ENCODE measurements around the gene SYS1.

Gene SYS1

DNA sequence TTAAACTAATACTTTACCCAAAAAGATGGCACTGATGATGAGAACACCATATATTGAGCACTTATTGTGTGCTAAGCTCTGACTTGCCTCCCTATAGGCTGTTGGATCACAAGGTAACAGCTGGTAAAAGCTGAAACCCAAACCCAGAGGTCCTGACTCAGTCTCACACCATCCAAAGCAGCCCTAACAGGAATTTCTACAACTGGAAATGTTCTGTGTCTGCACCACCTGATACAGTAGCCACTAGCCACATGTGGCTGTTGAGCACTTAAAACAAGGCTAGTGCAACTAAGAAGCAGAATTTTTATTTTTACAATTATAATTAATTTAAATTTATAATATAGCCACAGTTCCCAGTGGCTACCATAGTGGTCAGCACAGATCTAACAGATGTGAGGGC is 39.2 kb upstream of the SYS1 start:
- H3F3A ChIP-seq (ENCODE audit: low read depth), result peaks cover 4% of the 10 kb centered on the region; the same call in 1 of the 2 replicates
- TF ChIP-seq, protein P1, sequence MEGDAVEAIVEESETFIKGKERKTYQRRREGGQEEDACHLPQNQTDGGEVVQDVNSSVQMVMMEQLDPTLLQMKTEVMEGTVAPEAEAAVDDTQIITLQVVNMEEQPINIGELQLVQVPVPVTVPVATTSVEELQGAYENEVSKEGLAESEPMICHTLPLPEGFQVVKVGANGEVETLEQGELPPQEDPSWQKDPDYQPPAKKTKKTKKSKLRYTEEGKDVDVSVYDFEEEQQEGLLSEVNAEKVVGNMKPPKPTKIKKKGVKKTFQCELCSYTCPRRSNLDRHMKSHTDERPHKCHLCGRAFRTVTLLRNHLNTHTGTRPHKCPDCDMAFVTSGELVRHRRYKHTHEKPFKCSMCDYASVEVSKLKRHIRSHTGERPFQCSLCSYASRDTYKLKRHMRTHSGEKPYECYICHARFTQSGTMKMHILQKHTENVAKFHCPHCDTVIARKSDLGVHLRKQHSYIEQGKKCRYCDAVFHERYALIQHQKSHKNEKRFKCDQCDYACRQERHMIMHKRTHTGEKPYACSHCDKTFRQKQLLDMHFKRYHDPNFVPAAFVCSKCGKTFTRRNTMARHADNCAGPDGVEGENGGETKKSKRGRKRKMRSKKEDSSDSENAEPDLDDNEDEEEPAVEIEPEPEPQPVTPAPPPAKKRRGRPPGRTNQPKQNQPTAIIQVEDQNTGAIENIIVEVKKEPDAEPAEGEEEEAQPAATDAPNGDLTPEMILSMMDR (conservative IDR thresholded peaks at IDR 0.05; ENCODE audit: low read length), result no peak
- TF ChIP-seq EZH2phosphoT487 (IDR thresholded peaks at IDR 0.05; ENCODE audit: borderline replicate concordance), result no peak
- no peaks in the 10 kb centered on the region for H4K20me1 ChIP-seq (ENCODE audit: insufficient read depth, low read length, poor library complexity, severe bottlenecking)
- H3K9me3 ChIP-seq (ENCODE audit: insufficient read depth, low read depth, low read length), result no peaks in the 10 kb centered on the region
- H3K36me3 ChIP-seq (ENCODE audit: insufficient read depth, low read length), result no peaks in the 10 kb centered on the region
- H3K9me2 ChIP-seq (replicated peaks; ENCODE audit: low read depth, low read length), result no peaks in the 10 kb centered on the region
- no peak overlapping the region for H3K4me3 ChIP-seq (ENCODE audit: low read length, poor library complexity, severe bottlenecking)
- no peak overlapping the region for H2AFZ ChIP-seq (ENCODE audit: low read length)
- peaks cover 26% of the 10 kb centered on the region for H3K4me1 ChIP-seq (ENCODE audit: insufficient read depth, low read length, poor library complexity, severe bottlenecking)
- no peak overlapping the region for H3K4me2 ChIP-seq (ENCODE audit: low read depth, low read length, poor library complexity, severe bottlenecking)
- no peaks in the 10 kb centered on the region for H3K79me2 ChIP-seq (ENCODE audit: insufficient read depth, low read length)
- H3K27me3 ChIP-seq (ENCODE audit: insufficient read depth, low read length, poor library complexity, severe bottlenecking), result no peaks in the 10 kb centered on the region
- no peak overlapping the region for H3K9ac ChIP-seq (ENCODE audit: low read depth, low read length, poor library complexity, severe bottlenecking)

DNA sequence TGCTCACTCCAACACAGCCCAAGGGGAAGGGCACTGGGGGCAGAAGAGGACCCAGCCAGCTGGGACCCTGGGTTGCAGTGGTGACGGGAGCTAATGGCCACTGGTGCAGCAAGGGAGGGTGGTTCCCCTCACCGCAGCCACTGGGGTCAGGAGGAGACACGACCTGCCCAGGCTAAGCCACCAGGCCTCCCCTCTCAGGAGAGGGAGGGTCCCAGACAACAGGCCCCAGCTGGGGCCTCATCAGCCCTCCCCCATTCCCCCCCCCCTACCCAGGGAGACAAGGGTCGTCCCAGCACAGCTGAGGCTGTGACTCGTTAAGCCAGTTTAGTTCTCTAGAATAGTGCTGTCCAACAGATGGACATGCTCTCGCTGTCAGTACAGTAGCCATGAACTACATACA is 37.6 kb upstream of the SYS1 start:
- Histone ChIP-seq H3K4me3 (ENCODE audit: low read length, poor library complexity, severe bottlenecking) (no peak overlapping the region), H3F3A (ENCODE audit: low read depth) (peaks cover 4% of the 10 kb centered on the region; the same call in 1 of the 2 replicates), H3K4me2 (ENCODE audit: low read depth, low read length, poor library complexity, severe bottlenecking) (no peak overlapping the region)

DNA sequence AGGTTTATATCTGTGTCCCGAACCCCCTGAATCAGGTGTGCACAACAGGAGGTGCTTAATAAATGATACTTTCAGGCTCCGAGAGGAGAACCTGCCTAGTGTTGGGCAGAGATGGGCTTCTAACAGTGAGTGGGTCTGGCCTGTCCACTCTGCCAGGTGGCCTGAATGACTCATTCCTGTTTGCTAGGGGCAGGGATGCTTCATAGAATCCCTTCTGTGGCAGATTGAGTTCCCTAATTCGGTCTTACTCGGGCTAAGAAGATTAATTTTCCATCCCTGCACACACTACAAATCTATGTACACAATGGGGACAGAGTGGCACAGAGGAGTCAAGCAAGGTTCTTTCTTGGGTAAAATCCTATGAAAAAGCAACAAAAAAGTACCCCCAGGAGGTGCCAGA is 34.5 kb upstream of the SYS1 start:
- Histone ChIP-seq H3K27me3 (ENCODE audit: insufficient read depth, low read length, poor library complexity, severe bottlenecking) (no peaks in the 10 kb centered on the region), H3K36me3 (ENCODE audit: insufficient read depth, low read length) (no peaks in the 10 kb centered on the region)
- TF ChIP-seq, protein P1 (conservative IDR thresholded peaks at IDR 0.05; ENCODE audit: low read length), result no peak
- no peak for TF ChIP-seq EZH2phosphoT487 (IDR thresholded peaks at IDR 0.05; ENCODE audit: borderline replicate concordance)

More for the DNA sequence above, 37.6 kb upstream of the SYS1 start:
- Histone ChIP-seq H3K9me3 (ENCODE audit: insufficient read depth, low read depth, low read length) (no peaks in the 10 kb centered on the region), H3K9ac (ENCODE audit: low read depth, low read length, poor library complexity, severe bottlenecking) (no peak overlapping the region), H3K79me2 (ENCODE audit: insufficient read depth, low read length) (no peaks in the 10 kb centered on the region), H3K27me3 (ENCODE audit: insufficient read depth, low read length, poor library complexity, severe bottlenecking) (no peaks in the 10 kb centered on the region), H3K36me3 (ENCODE audit: insufficient read depth, low read length) (no peaks in the 10 kb centered on the region), H3K4me1 (ENCODE audit: insufficient read depth, low read length, poor library complexity, severe bottlenecking) (peaks cover 17% of the 10 kb centered on the region), H4K20me1 (ENCODE audit: insufficient read depth, low read length, poor library complexity, severe bottlenecking) (no peaks in the 10 kb centered on the region), H2AFZ (ENCODE audit: low read length) (no peak overlapping the region), H3K9me2 (replicated peaks; ENCODE audit: low read depth, low read length) (no peaks in the 10 kb centered on the region)
- TF ChIP-seq, protein P1 (conservative IDR thresholded peaks at IDR 0.05; ENCODE audit: low read length), result no peak
- no peak for TF ChIP-seq EZH2phosphoT487 (IDR thresholded peaks at IDR 0.05; ENCODE audit: borderline replicate concordance)

More for the DNA sequence above, 34.5 kb upstream of the SYS1 start:
- H3K4me1 ChIP-seq (ENCODE audit: insufficient read depth, low read length, poor library complexity, severe bottlenecking), result no peaks in the 10 kb centered on the region
- H3K4me2 ChIP-seq (ENCODE audit: low read depth, low read length, poor library complexity, severe bottlenecking), result no peak overlapping the region
- H3K9ac ChIP-seq (ENCODE audit: low read depth, low read length, poor library complexity, severe bottlenecking), result no peak overlapping the region
- no peak overlapping the region for H3K4me3 ChIP-seq (ENCODE audit: low read length, poor library complexity, severe bottlenecking)
- no peaks in the 10 kb centered on the region for H3F3A ChIP-seq (ENCODE audit: low read depth)
- no peaks in the 10 kb centered on the region for H3K9me2 ChIP-seq (replicated peaks; ENCODE audit: low read depth, low read length)
- H2AFZ ChIP-seq (ENCODE audit: low read length), result no peak overlapping the region
- no peaks in the 10 kb centered on the region for H3K79me2 ChIP-seq (ENCODE audit: insufficient read depth, low read length)
- H3K9me3 ChIP-seq (ENCODE audit: insufficient read depth, low read depth, low read length), result no peaks in the 10 kb centered on the region
- H4K20me1 ChIP-seq (ENCODE audit: insufficient read depth, low read length, poor library complexity, severe bottlenecking), result no peaks in the 10 kb centered on the region

Data from Loucy (cell line).